GM12878 (cell line): ENCODE results near the gene PHLDA3. TPM values are rescaled to one million over a fixed set of nuclear protein-coding genes. Genes with fewer than 3 reads are reported as not detected.

Experiments used
- BHLHE40 ChIP-seq, 2 experiments: fragments of 450-650 bp in 1 of 2; IDR thresholded peaks; 2 replicates each; pipeline ENCODE4 v1.6.1; 2011 to 2017; ENCODE audit warnings: low read depth in 2 of 2, borderline replicate concordance in 1 of 2, improper control_type of control experiment in 1 of 2, low read length in 1 of 2, mild to moderate bottlenecking in 1 of 2
- CBFB ChIP-seq: IDR thresholded peaks from 2 replicates; pipeline ENCODE4 v1.6.1; 2016; ENCODE audit warnings: antibody characterized with exemption, low read depth
- CHD4 ChIP-seq: fragments of 200-600 bp; sonication (generic); IDR thresholded peaks from 2 replicates; pipeline ENCODE4 v1.6.1; 2016; ENCODE audit warnings: mild to moderate bottlenecking
- CREM ChIP-seq: IDR thresholded peaks from 2 replicates; pipeline ENCODE4 v1.6.1; 2014; ENCODE audit warnings: antibody characterized with exemption, low read depth
- ESRRA ChIP-seq: IDR thresholded peaks from 2 replicates; pipeline ENCODE4 v1.6.1; 2012; ENCODE audit warnings: mild to moderate bottlenecking, low read length, improper control_type of control experiment
- FOXM1 ChIP-seq: IDR thresholded peaks from 2 replicates; pipeline ENCODE4 v1.6.1; 2012; ENCODE audit warnings: low read depth, mild to moderate bottlenecking, inconsistent platforms, low read length, moderate library complexity
- GABPA ChIP-seq: IDR thresholded peaks from 2 replicates; pipeline ENCODE4 v1.6.1; 2014; ENCODE audit warnings: antibody characterized with exemption, low read depth, mild to moderate bottlenecking, inconsistent platforms
- HDAC6 ChIP-seq: fragments of 200-600 bp; sonication (generic); IDR thresholded peaks from one replicate; pipeline ENCODE4 v1.8.0; 2017; ENCODE audit warnings: antibody characterized with exemption; ENCODE audit not compliant: unreplicated experiment
- MYB ChIP-seq: fragments of 150-350 bp; IDR thresholded peaks from 2 replicates; pipeline ENCODE4 v1.6.1; 2014; ENCODE audit warnings: mild to moderate bottlenecking, low read depth, low read length, borderline replicate concordance
- NR2C2 ChIP-seq: IDR thresholded peaks from 2 replicates; pipeline ENCODE4 v1.6.1; 2011; ENCODE audit warnings: borderline replicate concordance, low read depth; ENCODE audit not compliant: control insufficient read depth, insufficient read length
- NRF1 ChIP-seq: conservative IDR thresholded peaks from 2 replicates; pipeline ENCODE4 v1.6.1; 2011; ENCODE audit warnings: mild to moderate bottlenecking, low read depth, low read length, improper control_type of control experiment
- SIX5 ChIP-seq: IDR thresholded peaks from 2 replicates; pipeline ENCODE4 v1.6.1; 2011; ENCODE audit warnings: mild to moderate bottlenecking, low read depth, low read length, moderate library complexity; ENCODE audit not compliant: severe bottlenecking
- YBX1 ChIP-seq: fragments of 450-650 bp; IDR thresholded peaks from 2 replicates; pipeline ENCODE4 v1.6.1; 2016; ENCODE audit warnings: antibody characterized with exemption
- YY1 ChIP-seq: IDR thresholded peaks from 2 replicates; pipeline ENCODE4 v1.6.1; 2011; ENCODE audit warnings: low read depth, mild to moderate bottlenecking, low read length
- polyA plus RNA-seq, 11 experiments: library from polyadenylated mRNA; depleted of rRNA in 4 of 11; unstranded in 6 of 11; stranded (reverse) in 5 of 11; fragments of >200 nt; fragmentation: Nextera tagmentation in 4 of 11; fragmentation: Illumina TruSeq in 1 of 11; extraction: Ambion mirVana in 4 of 11; extraction: Trizol in 1 of 11; gene quantifications; 1 replicate in 1 of 11; 2 replicates in 10 of 11; pipeline versions ENCODE4 v1.2.1 to v1.2.3, GENCODE V29; 2011 to 2016; ENCODE audit warnings: inconsistent platforms in 2 of 11, missing spikeins in 2 of 11, low read depth in 1 of 11
- total RNA-seq, 4 experiments: library from RNA; depleted of rRNA in 3 of 4; stranded (reverse); fragments of >200 nt in 3 of 4; fragmentation: Illumina TruSeq in 1 of 4; extraction: Trizol in 1 of 4; gene quantifications; 2 replicates each; pipeline versions ENCODE4 v1.2.1 to v1.2.3, GENCODE V29; 2013 to 2021
- TF ChIP-seq, protein P1 (sequence below): fragments of 450-650 bp; formaldehyde crosslinking; IDR thresholded peaks from 2 replicates; pipeline ENCODE4 v1.5.0; 2022; ENCODE audit warnings: mild to moderate bottlenecking, missing genetic modification characterization
- TF ChIP-seq, protein P2 (sequence below): fragments of 450-650 bp; IDR thresholded peaks from 2 replicates; pipeline ENCODE4 v1.6.1; 2017; ENCODE audit warnings: mild to moderate bottlenecking, moderate library complexity
- TF ChIP-seq, protein P3 (sequence below): fragments of 450-650 bp; IDR thresholded peaks from 2 replicates; pipeline ENCODE4 v1.6.1; 2018; ENCODE audit warnings: borderline replicate concordance, mild to moderate bottlenecking; ENCODE audit not compliant: partially characterized antibody
- TF ChIP-seq, protein P4 (sequence below): fragments of 450-650 bp; conservative IDR thresholded peaks from 2 replicates; pipeline ENCODE4 v1.6.1; 2017; ENCODE audit warnings: mild to moderate bottlenecking, moderate library complexity

Gene PHLDA3
- total and polyA plus RNA-seq, 10 of the 15 experiments (the other 5 are each of a cell fraction or from before 2014, with no cell fraction given) = 0.60 to 57.4 (median 21.8) TPM

DNA sequence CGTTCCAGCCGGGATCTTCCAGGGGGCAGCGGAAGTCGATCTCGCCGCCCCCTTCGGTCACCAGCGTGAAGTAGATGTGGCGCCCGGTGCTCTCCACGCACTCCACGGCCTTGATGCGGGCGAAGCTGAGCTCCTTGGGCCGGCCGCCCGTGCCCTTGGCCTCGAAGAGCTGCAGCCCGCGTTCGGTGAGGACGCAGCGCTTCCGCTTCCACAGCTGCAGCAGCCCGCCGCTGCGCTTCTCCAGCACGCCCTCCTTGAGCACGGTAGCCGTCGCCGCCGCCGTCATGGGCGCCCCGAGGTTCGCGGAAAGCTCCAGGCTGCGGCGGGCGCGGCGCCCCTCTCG lies 516 bp downstream of the PHLDA3 start (continued):
- TF ChIP-seq BHLHE40 (IDR thresholded peaks at IDR 0.05; ENCODE audit: borderline replicate concordance in 1 of 2, low read depth in 2 of 2, low read length in 1 of 2) = peak in 1 of 2 experiments; percentile 21; a peak in 1 of 4 replicates
- no peak for TF ChIP-seq SIX5
- TF ChIP-seq HDAC6 = no peak
- TF ChIP-seq ESRRA = no peak
- TF ChIP-seq NR2C2 = no peak
- TF ChIP-seq, protein P1, sequence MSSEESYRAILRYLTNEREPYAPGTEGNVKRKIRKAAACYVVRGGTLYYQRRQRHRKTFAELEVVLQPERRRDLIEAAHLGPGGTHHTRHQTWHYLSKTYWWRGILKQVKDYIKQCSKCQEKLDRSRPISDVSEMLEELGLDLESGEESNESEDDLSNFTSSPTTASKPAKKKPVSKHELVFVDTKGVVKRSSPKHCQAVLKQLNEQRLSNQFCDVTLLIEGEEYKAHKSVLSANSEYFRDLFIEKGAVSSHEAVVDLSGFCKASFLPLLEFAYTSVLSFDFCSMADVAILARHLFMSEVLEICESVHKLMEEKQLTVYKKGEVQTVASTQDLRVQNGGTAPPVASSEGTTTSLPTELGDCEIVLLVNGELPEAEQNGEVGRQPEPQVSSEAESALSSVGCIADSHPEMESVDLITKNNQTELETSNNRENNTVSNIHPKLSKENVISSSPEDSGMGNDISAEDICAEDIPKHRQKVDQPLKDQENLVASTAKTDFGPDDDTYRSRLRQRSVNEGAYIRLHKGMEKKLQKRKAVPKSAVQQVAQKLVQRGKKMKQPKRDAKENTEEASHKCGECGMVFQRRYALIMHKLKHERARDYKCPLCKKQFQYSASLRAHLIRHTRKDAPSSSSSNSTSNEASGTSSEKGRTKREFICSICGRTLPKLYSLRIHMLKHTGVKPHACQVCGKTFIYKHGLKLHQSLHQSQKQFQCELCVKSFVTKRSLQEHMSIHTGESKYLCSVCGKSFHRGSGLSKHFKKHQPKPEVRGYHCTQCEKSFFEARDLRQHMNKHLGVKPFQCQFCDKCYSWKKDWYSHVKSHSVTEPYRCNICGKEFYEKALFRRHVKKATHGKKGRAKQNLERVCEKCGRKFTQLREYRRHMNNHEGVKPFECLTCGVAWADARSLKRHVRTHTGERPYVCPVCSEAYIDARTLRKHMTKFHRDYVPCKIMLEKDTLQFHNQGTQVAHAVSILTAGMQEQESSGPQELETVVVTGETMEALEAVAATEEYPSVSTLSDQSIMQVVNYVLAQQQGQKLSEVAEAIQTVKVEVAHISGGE (CRISPR knock-in tag) = no peak
- TF ChIP-seq MYB = no peak
- TF ChIP-seq CHD4 = no peak
- no peak for TF ChIP-seq NRF1
- peak; percentile 32; the same call in 1 of the 2 replicates for TF ChIP-seq CREM
- TF ChIP-seq, protein P2, sequence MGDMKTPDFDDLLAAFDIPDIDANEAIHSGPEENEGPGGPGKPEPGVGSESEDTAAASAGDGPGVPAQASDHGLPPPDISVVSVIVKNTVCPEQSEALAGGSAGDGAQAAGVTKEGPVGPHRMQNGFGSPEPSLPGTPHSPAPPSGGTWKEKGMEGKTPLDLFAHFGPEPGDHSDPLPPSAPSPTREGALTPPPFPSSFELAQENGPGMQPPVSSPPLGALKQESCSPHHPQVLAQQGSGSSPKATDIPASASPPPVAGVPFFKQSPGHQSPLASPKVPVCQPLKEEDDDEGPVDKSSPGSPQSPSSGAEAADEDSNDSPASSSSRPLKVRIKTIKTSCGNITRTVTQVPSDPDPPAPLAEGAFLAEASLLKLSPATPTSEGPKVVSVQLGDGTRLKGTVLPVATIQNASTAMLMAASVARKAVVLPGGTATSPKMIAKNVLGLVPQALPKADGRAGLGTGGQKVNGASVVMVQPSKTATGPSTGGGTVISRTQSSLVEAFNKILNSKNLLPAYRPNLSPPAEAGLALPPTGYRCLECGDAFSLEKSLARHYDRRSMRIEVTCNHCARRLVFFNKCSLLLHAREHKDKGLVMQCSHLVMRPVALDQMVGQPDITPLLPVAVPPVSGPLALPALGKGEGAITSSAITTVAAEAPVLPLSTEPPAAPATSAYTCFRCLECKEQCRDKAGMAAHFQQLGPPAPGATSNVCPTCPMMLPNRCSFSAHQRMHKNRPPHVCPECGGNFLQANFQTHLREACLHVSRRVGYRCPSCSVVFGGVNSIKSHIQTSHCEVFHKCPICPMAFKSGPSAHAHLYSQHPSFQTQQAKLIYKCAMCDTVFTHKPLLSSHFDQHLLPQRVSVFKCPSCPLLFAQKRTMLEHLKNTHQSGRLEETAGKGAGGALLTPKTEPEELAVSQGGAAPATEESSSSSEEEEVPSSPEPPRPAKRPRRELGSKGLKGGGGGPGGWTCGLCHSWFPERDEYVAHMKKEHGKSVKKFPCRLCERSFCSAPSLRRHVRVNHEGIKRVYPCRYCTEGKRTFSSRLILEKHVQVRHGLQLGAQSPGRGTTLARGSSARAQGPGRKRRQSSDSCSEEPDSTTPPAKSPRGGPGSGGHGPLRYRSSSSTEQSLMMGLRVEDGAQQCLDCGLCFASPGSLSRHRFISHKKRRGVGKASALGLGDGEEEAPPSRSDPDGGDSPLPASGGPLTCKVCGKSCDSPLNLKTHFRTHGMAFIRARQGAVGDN = peak; percentile 64
- TF ChIP-seq CBFB = no peak
- peak; percentile 47; the same call in 1 of the 2 replicates for TF ChIP-seq YY1
- TF ChIP-seq, protein P3, sequence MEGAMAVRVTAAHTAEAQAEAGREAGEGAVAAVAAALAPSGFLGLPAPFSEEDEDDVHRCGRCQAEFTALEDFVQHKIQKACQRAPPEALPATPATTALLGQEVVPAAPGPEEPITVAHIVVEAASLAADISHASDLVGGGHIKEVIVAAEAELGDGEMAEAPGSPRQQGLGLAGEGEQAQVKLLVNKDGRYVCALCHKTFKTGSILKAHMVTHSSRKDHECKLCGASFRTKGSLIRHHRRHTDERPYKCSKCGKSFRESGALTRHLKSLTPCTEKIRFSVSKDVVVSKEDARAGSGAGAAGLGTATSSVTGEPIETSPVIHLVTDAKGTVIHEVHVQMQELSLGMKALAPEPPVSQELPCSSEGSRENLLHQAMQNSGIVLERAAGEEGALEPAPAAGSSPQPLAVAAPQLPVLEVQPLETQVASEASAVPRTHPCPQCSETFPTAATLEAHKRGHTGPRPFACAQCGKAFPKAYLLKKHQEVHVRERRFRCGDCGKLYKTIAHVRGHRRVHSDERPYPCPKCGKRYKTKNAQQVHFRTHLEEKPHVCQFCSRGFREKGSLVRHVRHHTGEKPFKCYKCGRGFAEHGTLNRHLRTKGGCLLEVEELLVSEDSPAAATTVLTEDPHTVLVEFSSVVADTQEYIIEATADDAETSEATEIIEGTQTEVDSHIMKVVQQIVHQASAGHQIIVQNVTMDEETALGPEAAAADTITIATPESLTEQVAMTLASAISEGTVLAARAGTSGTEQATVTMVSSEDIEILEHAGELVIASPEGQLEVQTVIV = no peak
- TF ChIP-seq, protein P4, sequence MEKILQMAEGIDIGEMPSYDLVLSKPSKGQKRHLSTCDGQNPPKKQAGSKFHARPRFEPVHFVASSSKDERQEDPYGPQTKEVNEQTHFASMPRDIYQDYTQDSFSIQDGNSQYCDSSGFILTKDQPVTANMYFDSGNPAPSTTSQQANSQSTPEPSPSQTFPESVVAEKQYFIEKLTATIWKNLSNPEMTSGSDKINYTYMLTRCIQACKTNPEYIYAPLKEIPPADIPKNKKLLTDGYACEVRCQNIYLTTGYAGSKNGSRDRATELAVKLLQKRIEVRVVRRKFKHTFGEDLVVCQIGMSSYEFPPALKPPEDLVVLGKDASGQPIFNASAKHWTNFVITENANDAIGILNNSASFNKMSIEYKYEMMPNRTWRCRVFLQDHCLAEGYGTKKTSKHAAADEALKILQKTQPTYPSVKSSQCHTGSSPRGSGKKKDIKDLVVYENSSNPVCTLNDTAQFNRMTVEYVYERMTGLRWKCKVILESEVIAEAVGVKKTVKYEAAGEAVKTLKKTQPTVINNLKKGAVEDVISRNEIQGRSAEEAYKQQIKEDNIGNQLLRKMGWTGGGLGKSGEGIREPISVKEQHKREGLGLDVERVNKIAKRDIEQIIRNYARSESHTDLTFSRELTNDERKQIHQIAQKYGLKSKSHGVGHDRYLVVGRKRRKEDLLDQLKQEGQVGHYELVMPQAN = no peak; the same call in 1 of the 2 replicates
- no peak for TF ChIP-seq GABPA
- no peak for TF ChIP-seq YBX1
- no peak for TF ChIP-seq FOXM1
